Caco-2 (cell line): Measurements from ENCODE around the gene SNAPC2. TPM values are rescaled to one million over a fixed set of nuclear protein-coding genes. Genes with fewer than 3 reads are reported as not detected.
A peak's percentile ranks its signal among the peaks of the same experiment; 100 is the strongest.

Experiments
- BruUV-seq: library from RNA; stranded (reverse); fragments of 400-500 nt; replicated peaks from 2 replicates; lab custom pipeline; 2021; lab: Mats Ljungman, UMichigan
- CTCF ChIA-PET: fragments of 300-600 bp; sonication (Branson Sonifier 250); formaldehyde crosslinking; loops from one replicate; lab custom pipeline; 2022; ENCODE audit warnings: antibody characterized with exemption; lab: Charles Lee
- POLR2A ChIA-PET: fragments of 300-600 bp; sonication (Branson Sonifier 250); formaldehyde crosslinking; loops from one replicate; lab custom pipeline; 2022; ENCODE audit warnings: antibody characterized with exemption; lab: Charles Lee
- DNase-seq, 2 experiments: peaks; one replicate each; pipeline versions ENCODE4 v3.0.0 to v3.0.0-alpha.2; 2020 to 2022
- H3K27me3 ChIP-seq: replicated peaks from 2 replicates; pipeline ENCODE4 v1.6.0; 2011; ENCODE audit warnings: low read length; ENCODE audit not compliant: control insufficient read depth, insufficient read depth
- H3K36me3 ChIP-seq: 2 replicates; pipeline ENCODE4 v1.5.1; 2011; ENCODE audit warnings: low read length; ENCODE audit not compliant: control insufficient read depth, insufficient read depth
- H3K4me1 ChIP-seq: fragments of 250-450 bp; sonication (Bioruptor Pico); 2 replicates; pipeline ENCODE4 v1.5.1; 2020; ENCODE audit warnings: mild to moderate bottlenecking
- H3K4me3 ChIP-seq: 2 replicates; pipeline ENCODE4 v1.5.1; 2011; ENCODE audit warnings: low read depth, mild to moderate bottlenecking, control low read depth, low read length
- H3K9me3 ChIP-seq: fragments of 250-450 bp; sonication (Bioruptor Pico); 2 replicates; pipeline ENCODE4 v1.5.1; 2020; ENCODE audit warnings: mild to moderate bottlenecking, moderate library complexity
- H3K27ac Mint-ChIP-seq: one replicate; pipeline ENCODE4 v1.8.0; 2022; ENCODE audit warnings: mixed read lengths; ENCODE audit not compliant: unreplicated experiment
- H3K27me3 Mint-ChIP-seq: one replicate; pipeline ENCODE4 v1.8.0; 2022; ENCODE audit warnings: mixed read lengths; ENCODE audit not compliant: insufficient read depth, unreplicated experiment
- H3K36me3 Mint-ChIP-seq: one replicate; pipeline ENCODE4 v1.8.0; 2022; ENCODE audit warnings: mild to moderate bottlenecking, mixed read lengths; ENCODE audit not compliant: insufficient read depth, unreplicated experiment
- H3K4me1 Mint-ChIP-seq: one replicate; pipeline ENCODE4 v1.8.0; 2022; ENCODE audit warnings: low read depth, mixed read lengths; ENCODE audit not compliant: unreplicated experiment
- H3K4me3 Mint-ChIP-seq: one replicate; pipeline ENCODE4 v1.8.0; 2022; ENCODE audit warnings: mild to moderate bottlenecking, moderate library complexity, mixed read lengths; ENCODE audit not compliant: unreplicated experiment
- H3K9me3 Mint-ChIP-seq: one replicate; pipeline ENCODE4 v1.8.0; 2022; ENCODE audit warnings: mixed read lengths; ENCODE audit not compliant: unreplicated experiment
- CTCF ChIP-seq, 2 experiments: fragments of 200-600 bp in 1 of 2; IDR thresholded peaks; 1 replicate in 1 of 2; 2 replicates in 1 of 2; pipeline versions ENCODE4 v1.5.1 to v1.8.0; 2011 to 2022; ENCODE audit warnings: antibody characterized with exemption in 1 of 2, control low read depth in 1 of 2, inconsistent platforms in 1 of 2, low read depth in 1 of 2, low read length in 1 of 2, mild to moderate bottlenecking in 1 of 2, moderate library complexity in 1 of 2; ENCODE audit not compliant: insufficient read depth in 1 of 2, severe bottlenecking in 1 of 2, unreplicated experiment in 1 of 2
- intact Hi-C: fragments of 100-400 bp; cut with micrococcal nuclease; formaldehyde crosslinking; loops from one replicate; pipeline ENCODE4 v1.10.0; 2022; ENCODE audit not compliant: unreplicated experiment
- total RNA-seq: library from RNA; stranded (reverse); gene quantifications from 2 replicates; pipeline ENCODE4 v1.2.3, GENCODE V29; 2022

The SNAPC2 gene
- total RNA-seq, 1 experiment from 2014 or later: 10.4 TPM

GRCh38 chr19:7877249-7877836, 42.8 kb upstream of the SNAPC2 start:
- TF ChIP-seq CTCF (IDR thresholded peaks at IDR 0.05; ENCODE audit: insufficient read depth in 1 of 2, low read depth in 1 of 2, low read length in 1 of 2, severe bottlenecking in 1 of 2, unreplicated experiment in 1 of 2): no peak
- no TSS peak for BruUV-seq
- Mint-ChIP-seq H3K27ac (no peak overlapping the region), H3K36me3 (peaks cover under 1% of the 10 kb centered on the region), H3K4me1 (no peaks in the 10 kb centered on the region), H3K4me3 (no peak overlapping the region), H3K27me3 (no peaks in the 10 kb centered on the region), H3K9me3 (no peaks in the 10 kb centered on the region)
- Histone ChIP-seq H3K4me1 (peaks cover 4% of the 10 kb centered on the region; the same call in 1 of the 2 replicates), H3K9me3 (no peaks in the 10 kb centered on the region), H3K36me3 (no peaks in the 10 kb centered on the region), H3K4me3 (no peak overlapping the region), H3K27me3 (no peaks in the 10 kb centered on the region)
- intact Hi-C loops: no loop called here
- CTCF ChIA-PET: no interaction called here
- POLR2A ChIA-PET: no interaction called here
- DNase-seq: no peak

GRCh38 chr19:7879111-7879807, 40.9 kb upstream of the SNAPC2 start:
- ChIA-PET CTCF (interaction anchor here (1.2 kb wide), 1 partner anchor 10 kb away, joined by 5 read pairs; no protein-coding TSS in a partner anchor), POLR2A (interaction anchor here (0.5 kb wide), 1 partner anchor 183 kb away, joined by 3 read pairs; no protein-coding TSS in a partner anchor)
- H3K27ac Mint-ChIP-seq: peak overlapping the region; percentile 64
- no peaks in the 10 kb centered on the region for H3K4me1 Mint-ChIP-seq
- H3K9me3 ChIP-seq: no peaks in the 10 kb centered on the region
- intact Hi-C loops: no loop called here
- no peaks in the 10 kb centered on the region for H3K36me3 ChIP-seq
- H3K9me3 Mint-ChIP-seq: no peaks in the 10 kb centered on the region
- H3K4me1 ChIP-seq: peaks cover 4% of the 10 kb centered on the region; the same call in 1 of the 2 replicates
- no peak for DNase-seq
- H3K36me3 Mint-ChIP-seq: no peaks in the 10 kb centered on the region
- H3K4me3 Mint-ChIP-seq: no peak overlapping the region
- H3K4me3 ChIP-seq: no peak overlapping the region
- H3K27me3 Mint-ChIP-seq: no peaks in the 10 kb centered on the region
- no TSS peak for BruUV-seq
- TF ChIP-seq CTCF (IDR thresholded peaks at IDR 0.05; ENCODE audit: insufficient read depth in 1 of 2, low read depth in 1 of 2, low read length in 1 of 2, severe bottlenecking in 1 of 2, unreplicated experiment in 1 of 2): no peak
- no peaks in the 10 kb centered on the region for H3K27me3 ChIP-seq

GRCh38 chr19:7879836-7880235, 40.3 kb upstream of the SNAPC2 start:
- BruUV-seq: no TSS peak
- H3K9me3 ChIP-seq: no peaks in the 10 kb centered on the region
- H3K36me3 ChIP-seq: no peaks in the 10 kb centered on the region
- Mint-ChIP-seq H3K27me3 (no peaks in the 10 kb centered on the region), H3K36me3 (no peaks in the 10 kb centered on the region), H3K27ac (no peak overlapping the region), H3K4me3 (no peak overlapping the region), H3K9me3 (no peaks in the 10 kb centered on the region), H3K4me1 (no peaks in the 10 kb centered on the region)
- no peak for TF ChIP-seq CTCF (IDR thresholded peaks at IDR 0.05; ENCODE audit: insufficient read depth in 1 of 2, low read depth in 1 of 2, low read length in 1 of 2, severe bottlenecking in 1 of 2, unreplicated experiment in 1 of 2)
- ChIA-PET CTCF (interaction anchor here (1.2 kb wide), 1 partner anchor 10 kb away, joined by 5 read pairs; no protein-coding TSS in a partner anchor), POLR2A (interaction anchor here (0.5 kb wide), 1 partner anchor 182 kb away, joined by 3 read pairs; no protein-coding TSS in a partner anchor)
- H3K4me3 ChIP-seq: no peak overlapping the region
- DNase-seq: no peak
- H3K27me3 ChIP-seq: no peaks in the 10 kb centered on the region
- intact Hi-C loops: no loop called here
- peaks cover under 1% of the 10 kb centered on the region; the same call in 1 of the 2 replicates for H3K4me1 ChIP-seq
